ENCODE data around the gene AFG3L2.
"Not testable (repeated sequence)": the region's sequence is repeated elsewhere in the genome, so short reads cannot be mapped to it uniquely, and the experiment has no call there.

DNA sequence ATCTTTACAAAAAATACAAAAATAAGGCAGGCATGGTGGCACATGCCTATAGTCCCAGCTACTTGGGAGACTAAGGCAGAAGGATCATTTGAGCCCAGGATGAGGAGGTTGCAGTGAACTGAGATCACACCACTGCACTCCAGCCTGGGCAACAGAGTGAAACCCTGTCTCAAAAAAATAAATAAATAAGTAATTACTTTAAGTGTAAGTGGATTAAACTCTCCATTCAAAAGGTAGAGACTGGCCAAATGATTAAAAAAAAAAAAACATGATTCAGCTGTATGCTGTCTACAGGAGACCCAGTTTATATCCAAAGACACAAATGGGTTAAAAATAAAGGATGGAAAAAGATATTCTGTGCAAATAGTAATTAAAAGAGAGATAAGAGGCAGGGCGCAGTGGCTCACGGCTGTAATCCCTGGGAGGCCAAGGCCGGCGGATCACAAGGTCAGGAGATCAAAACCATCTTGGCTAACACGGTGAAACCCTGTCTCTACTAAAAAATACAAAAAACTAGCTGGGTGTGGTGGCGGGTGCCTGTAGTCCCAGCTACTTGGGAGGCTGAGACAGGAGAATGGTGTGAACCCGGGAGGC, 5.3 kb upstream of the AFG3L2 start:
- TF ChIP-seq, protein P1, sequence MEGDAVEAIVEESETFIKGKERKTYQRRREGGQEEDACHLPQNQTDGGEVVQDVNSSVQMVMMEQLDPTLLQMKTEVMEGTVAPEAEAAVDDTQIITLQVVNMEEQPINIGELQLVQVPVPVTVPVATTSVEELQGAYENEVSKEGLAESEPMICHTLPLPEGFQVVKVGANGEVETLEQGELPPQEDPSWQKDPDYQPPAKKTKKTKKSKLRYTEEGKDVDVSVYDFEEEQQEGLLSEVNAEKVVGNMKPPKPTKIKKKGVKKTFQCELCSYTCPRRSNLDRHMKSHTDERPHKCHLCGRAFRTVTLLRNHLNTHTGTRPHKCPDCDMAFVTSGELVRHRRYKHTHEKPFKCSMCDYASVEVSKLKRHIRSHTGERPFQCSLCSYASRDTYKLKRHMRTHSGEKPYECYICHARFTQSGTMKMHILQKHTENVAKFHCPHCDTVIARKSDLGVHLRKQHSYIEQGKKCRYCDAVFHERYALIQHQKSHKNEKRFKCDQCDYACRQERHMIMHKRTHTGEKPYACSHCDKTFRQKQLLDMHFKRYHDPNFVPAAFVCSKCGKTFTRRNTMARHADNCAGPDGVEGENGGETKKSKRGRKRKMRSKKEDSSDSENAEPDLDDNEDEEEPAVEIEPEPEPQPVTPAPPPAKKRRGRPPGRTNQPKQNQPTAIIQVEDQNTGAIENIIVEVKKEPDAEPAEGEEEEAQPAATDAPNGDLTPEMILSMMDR (IDR thresholded peaks at IDR 0.05): not testable (repeated sequence)
- TF ChIP-seq POLR2A, POLR2AphosphoS5 (IDR thresholded peaks at IDR 0.05): not testable (repeated sequence)

Data from prostate gland (tissue), 2 donors.